Stimulated activated CD4-positive, alpha-beta T cell treated with anti-CD3 and anti-CD28 coated beads, Interleukin-1b, Interleukin-23, amount 100 ng/mL, for 1 hour (primary cell): ENCODE results near the gene CYSTM1.

Experiments
- DNase-seq, 2 donors: peaks; one replicate each; pipeline ENCODE4 v3.0.0-alpha.2; 2020; ENCODE audit warnings: low read depth in 2 of 2

CYSTM1 gene

GRCh38 chr5:140236891-140237598 is 62.1 kb downstream of the CYSTM1 start:
- DNase-seq = no peak

- DNase-seq = no peak
Measured at GRCh38 chr5:140238756-140239155, 63.8 kb downstream of the CYSTM1 start.

- no peak for DNase-seq
Measured at GRCh38 chr5:140239461-140239860, 64.5 kb downstream of the CYSTM1 start.

- DNase-seq = peak in 1 of 2 donors; percentile 35
Measured at GRCh38 chr5:140239939-140240700, 65.1 kb downstream of the CYSTM1 start.

- no peak for DNase-seq
Measured at GRCh38 chr5:140240987-140241706, 66.2 kb downstream of the CYSTM1 start.

- DNase-seq = no peak
Measured at GRCh38 chr5:140242099-140242498, 67.1 kb downstream of the CYSTM1 start.

- DNase-seq = no peak
Measured at GRCh38 chr5:140242890-140243585, 68.0 kb downstream of the CYSTM1 start.

GRCh38 chr5:140243706-140244250 is 68.8 kb downstream of the CYSTM1 start:
- DNase-seq = no peak

- DNase-seq = peak; percentile 48 to 59
Measured at GRCh38 chr5:140244525-140245025, 69.6 kb downstream of the CYSTM1 start.

GRCh38 chr5:140245341-140245740 is 70.4 kb downstream of the CYSTM1 start:
- DNase-seq = no peak

GRCh38 chr5:140245926-140246325 is 70.9 kb downstream of the CYSTM1 start:
- no peak for DNase-seq

GRCh38 chr5:140246378-140247122 is 71.6 kb downstream of the CYSTM1 start:
- no peak for DNase-seq

- no peak for DNase-seq
Measured at GRCh38 chr5:140248414-140248813, 73.4 kb downstream of the CYSTM1 start.

GRCh38 chr5:140249536-140249935 is 74.5 kb downstream of the CYSTM1 start:
- no peak for DNase-seq

- DNase-seq = no peak
Measured at GRCh38 chr5:140250386-140250785, 75.4 kb downstream of the CYSTM1 start.

- DNase-seq = peak in 1 of 2 donors; percentile 7
Measured at GRCh38 chr5:140251527-140251973, 76.6 kb downstream of the CYSTM1 start.

GRCh38 chr5:140252470-140253126 is 77.6 kb downstream of the CYSTM1 start:
- no peak for DNase-seq

- no peak for DNase-seq
Measured at GRCh38 chr5:140253985-140254384, 79.0 kb downstream of the CYSTM1 start.

- DNase-seq = no peak
Measured at GRCh38 chr5:140255460-140256157, 80.6 kb downstream of the CYSTM1 start.
